T-helper 1 cell (primary cell): ENCODE results near the gene NFAT5.
A peak's percentile ranks its signal among the peaks of the same experiment; 100 is the strongest.
"Not testable (repeated sequence)": the region's sequence is repeated elsewhere in the genome, so short reads cannot be mapped to it uniquely, and the experiment has no call there.

Source experiments
- DNase-seq, 5 donors: peaks; one replicate each; pipeline ENCODE4 v3.0.0-alpha.2; 2012 to 2020

NFAT5 gene

GRCh38 chr16:69553332-69553731 lies 12.4 kb upstream of the NFAT5 start:
- DNase-seq = no peak

GRCh38 chr16:69554495-69554894 lies 11.3 kb upstream of the NFAT5 start:
- DNase-seq = no peak

GRCh38 chr16:69555437-69555836 lies 10.3 kb upstream of the NFAT5 start:
- no peak for DNase-seq

GRCh38 chr16:69555867-69556266 lies 9.9 kb upstream of the NFAT5 start:
- no peak for DNase-seq

- no peak for DNase-seq
Observed at GRCh38 chr16:69559164-69559563, 6.6 kb upstream of the NFAT5 start.

DNA sequence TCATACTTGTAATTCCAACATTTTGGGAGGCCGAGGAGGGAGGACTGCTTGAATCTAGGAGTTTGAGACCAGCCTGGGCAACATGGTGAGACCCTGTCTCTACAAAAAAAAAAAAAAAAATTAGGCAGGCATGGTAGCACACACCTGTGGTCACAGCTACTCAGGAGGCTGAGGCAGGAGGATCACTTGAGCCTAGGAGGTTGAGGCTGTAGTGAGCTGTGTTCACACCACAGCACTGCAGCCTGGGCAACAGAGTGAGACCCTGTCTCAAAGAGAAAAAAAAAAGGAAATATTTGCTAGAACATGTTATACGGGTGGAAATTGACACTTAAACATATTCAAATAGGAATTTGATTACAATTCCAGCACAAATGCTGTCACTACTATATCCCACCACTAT lies 4.4 kb upstream of the NFAT5 start:
- not testable (repeated sequence) for DNase-seq

DNA sequence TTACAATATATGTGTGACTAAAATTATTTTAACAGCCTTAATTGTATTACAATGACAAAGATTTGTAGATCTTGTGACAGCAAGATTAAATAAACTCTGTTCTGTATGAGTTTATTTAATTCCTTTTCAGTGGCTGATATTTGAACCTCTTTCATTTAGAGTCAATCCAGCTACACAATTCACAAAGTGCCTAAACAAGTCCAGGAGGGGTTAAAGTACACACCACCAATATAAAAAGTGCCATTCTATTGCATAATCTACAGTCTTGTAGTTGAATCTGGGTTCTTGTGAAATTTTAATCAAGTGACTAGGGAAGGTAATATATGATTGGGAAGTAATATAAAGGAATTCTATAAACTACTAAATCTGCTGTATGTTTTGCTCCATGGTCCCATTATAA lies 3.9 kb upstream of the NFAT5 start:
- DNase-seq = no peak

DNA sequence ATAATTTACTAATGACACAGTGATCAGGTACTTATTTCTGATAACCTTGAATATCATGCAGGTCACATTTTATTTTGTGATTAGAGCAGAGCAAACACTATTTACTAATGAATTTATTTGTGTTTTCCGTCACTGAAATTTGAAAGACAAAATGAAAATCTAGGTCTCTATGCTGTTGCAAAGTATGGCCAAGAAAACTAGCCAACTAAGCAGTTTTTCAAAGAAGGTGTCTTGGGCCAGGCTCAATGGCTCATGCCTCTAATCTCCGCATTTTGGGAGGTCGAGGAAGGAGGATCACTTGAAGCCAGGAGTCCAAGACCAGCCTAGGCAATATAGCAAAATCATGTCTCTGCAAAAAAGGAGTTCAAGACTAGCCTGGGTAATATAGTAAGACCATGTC lies 3.0 kb upstream of the NFAT5 start:
- no peak for DNase-seq

- peak in 4 of 5 donors; percentile 8 to 79 (median 16) for DNase-seq
Observed at GRCh38 chr16:69563605-69564580, 1.9 kb upstream of the NFAT5 start.

GRCh38 chr16:69564845-69565670 lies 708 bp upstream of the NFAT5 start:
- DNase-seq = no peak

GRCh38 chr16:69566240-69566980 lies 644 bp downstream of the NFAT5 start:
- DNase-seq = peak in 4 of 5 donors; percentile 5 to 23 (median 16)

DNA sequence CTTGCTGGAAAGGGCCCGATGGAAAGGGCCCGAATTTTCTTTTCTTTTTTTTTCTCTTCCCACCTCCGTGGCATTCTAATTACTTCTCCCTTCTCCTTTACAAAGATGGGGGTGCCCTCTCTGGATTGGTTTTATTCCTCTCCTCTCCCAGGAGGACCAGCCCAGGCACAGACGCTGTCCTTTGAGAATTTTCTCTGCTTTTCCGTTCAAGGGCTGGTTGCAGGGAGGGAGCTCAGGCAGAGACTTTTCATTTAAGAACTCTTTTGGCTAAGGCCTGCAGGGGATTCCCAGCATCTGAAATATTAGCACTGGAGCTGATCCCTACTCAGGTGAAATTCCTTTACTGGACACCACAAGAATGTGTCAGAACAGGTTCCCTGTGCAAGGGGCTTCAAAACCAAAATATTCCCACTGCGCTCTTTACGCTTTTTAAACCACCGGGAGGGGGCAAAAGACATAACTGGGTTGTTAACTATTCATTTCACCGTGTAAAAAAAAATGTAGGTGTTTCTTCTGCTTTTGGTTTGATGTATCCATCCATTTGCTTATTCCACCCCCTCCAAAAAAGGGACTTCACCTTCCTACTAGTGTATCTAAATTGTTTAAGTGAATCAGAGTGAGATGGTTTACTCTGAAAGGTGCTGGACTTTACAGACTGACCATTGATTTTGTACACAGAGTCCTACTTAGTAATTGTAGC lies 1.4 kb downstream of the NFAT5 start:
- DNase-seq = peak in 1 of 5 donors; percentile 13

DNA sequence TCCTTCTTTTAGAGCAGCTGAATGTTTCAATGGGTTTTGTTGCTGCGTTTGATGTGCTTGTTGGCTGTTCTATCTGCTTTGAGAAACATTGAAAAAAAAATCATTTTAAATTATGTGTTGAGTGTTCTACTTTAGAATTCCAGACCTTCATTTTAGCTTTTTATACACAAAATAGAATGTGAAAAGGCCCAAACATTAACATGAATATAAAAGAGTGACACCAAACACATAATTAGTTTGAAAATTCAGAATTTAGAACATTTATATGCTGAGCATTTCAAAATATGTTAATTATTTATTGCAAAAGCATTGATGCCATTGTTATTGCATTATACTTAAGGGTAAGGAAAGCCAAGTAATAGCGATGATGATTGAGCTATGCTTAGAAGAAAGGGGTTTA lies 2.9 kb downstream of the NFAT5 start:
- no peak for DNase-seq

- DNase-seq = not testable (repeated sequence)
Observed at GRCh38 chr16:69578771-69579170, 13.0 kb downstream of the NFAT5 start.

DNA sequence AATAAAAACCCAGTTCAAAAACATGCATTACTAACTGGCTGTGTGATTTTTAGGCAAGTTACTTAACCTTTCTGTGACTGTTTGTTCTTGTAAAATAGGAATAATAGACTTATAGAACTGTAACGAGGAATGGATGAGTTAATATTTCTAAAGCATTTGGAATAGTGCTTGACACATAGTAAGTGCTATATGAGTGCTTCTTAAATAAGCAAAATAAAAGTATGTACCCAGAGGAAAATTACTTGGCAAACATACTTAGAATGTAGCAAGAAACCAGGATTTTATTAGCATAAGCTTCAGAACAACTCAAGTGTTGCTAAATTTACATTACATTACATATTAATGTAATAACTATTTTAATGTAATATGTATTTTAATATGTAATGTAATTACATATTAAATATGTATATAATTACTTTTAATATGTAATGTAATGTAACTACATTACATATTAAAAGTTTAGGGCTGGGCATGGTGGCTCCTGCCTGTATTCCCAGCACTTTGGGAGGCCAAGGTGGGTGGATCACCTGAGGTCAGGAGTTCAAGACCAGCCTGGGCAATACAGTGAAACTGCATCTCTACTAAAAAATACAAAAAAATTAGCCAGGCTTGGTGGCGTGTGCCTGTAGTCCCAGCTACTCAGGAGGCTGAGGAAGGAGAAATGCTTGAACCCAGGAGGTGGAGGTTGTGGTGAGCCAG lies 14.2 kb downstream of the NFAT5 start:
- DNase-seq = no peak

GRCh38 chr16:69581297-69581696 lies 15.5 kb downstream of the NFAT5 start:
- no peak for DNase-seq

GRCh38 chr16:69584493-69584892 lies 18.7 kb downstream of the NFAT5 start:
- DNase-seq = not testable (repeated sequence)

DNA sequence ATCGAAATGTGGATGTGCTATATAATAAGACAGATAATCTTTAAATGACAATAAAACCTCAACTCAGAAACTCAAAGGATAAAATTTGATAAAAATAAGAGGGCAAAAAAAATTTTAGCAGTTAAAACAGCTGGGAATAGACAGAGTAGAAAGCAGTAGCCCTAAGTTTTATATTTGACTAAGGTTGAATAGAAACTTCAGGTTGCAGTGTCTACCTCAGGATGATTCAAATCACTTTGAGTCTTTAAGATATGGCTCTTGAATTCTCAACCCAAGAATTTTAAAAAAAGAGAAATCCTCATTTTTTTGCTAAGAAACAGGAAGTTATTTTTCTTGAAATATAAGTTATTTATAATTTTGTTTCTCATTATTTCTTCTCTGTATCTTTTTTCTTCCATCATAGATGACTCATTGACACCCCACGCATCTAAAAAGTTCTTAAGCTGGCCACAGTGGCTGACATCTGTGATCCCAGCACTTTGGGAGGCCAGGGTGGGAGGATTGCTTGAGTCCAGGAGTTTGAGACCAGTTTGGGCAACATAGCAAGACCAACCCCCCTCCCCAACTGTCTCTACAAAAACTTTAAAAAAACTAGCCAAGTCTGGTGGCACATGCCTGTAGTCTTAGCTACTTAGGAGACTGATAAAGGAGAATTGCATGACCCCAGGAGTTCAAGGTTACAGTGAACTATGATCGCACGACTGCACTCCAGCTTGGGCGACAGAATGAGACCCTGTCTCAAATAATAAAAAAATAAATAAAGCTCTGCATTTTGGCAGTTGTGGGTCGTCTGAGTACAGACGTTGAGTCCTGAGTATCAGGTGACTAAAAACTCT lies 23.9 kb downstream of the NFAT5 start:
- no peak for DNase-seq

GRCh38 chr16:69590590-69590989 lies 24.8 kb downstream of the NFAT5 start:
- no peak for DNase-seq

GRCh38 chr16:69593751-69594255 lies 28.0 kb downstream of the NFAT5 start:
- no peak for DNase-seq
